ENCODE measurements around the gene CCDC157.

Gene CCDC157

DNA sequence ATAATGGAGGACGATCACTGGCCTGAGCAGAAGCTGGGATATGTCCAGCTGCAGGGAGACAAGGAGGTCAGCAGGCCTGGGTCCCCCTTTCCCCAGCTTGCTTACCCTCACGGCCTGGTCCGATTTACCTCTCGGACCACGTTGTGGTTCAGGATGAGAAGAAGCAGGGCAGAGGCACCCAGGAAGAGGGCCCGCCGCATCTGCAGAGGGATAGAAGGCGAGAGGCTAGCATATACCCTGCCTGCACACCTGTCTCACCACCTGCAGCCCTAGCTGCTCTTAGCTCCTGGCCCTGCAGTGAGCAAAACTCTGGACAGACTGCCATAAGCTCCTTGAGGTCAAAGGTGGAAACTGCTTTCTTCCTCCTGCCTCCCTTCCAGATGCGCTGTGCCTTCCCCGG, 29.1 kb downstream of the CCDC157 start:
- no peak overlapping the region for H3K4me3 ChIP-seq (ENCODE audit: low read length)

DNA sequence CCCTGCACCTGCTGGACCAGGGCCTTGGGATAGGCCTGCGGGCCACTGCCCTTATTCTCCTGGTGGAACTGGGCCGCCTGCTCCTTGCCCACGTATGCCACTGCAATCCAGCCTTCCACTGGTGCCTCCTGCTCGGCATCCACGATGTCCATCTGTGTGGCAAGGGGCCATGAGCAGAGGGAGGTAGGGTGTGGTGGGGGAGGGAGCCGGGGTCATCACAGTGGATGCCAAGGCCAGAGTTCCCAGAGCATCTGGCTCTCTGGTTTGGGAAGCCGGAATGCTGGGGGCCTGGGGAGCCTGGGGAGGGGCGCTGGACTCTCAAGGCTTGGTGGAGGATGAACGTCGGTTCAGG, 29.8 kb downstream of the CCDC157 start:
- DNase-seq (ENCODE audit: low read depth): no peak

More for the DNA sequence above, 29.1 kb downstream of the CCDC157 start:
- DNase-seq (ENCODE audit: low read depth): no peak
- TF ChIP-seq, protein P1, sequence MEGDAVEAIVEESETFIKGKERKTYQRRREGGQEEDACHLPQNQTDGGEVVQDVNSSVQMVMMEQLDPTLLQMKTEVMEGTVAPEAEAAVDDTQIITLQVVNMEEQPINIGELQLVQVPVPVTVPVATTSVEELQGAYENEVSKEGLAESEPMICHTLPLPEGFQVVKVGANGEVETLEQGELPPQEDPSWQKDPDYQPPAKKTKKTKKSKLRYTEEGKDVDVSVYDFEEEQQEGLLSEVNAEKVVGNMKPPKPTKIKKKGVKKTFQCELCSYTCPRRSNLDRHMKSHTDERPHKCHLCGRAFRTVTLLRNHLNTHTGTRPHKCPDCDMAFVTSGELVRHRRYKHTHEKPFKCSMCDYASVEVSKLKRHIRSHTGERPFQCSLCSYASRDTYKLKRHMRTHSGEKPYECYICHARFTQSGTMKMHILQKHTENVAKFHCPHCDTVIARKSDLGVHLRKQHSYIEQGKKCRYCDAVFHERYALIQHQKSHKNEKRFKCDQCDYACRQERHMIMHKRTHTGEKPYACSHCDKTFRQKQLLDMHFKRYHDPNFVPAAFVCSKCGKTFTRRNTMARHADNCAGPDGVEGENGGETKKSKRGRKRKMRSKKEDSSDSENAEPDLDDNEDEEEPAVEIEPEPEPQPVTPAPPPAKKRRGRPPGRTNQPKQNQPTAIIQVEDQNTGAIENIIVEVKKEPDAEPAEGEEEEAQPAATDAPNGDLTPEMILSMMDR (IDR thresholded peaks at IDR 0.05; ENCODE audit: insufficient read depth, low read depth, low read length, missing control alignments): no peak

DNA sequence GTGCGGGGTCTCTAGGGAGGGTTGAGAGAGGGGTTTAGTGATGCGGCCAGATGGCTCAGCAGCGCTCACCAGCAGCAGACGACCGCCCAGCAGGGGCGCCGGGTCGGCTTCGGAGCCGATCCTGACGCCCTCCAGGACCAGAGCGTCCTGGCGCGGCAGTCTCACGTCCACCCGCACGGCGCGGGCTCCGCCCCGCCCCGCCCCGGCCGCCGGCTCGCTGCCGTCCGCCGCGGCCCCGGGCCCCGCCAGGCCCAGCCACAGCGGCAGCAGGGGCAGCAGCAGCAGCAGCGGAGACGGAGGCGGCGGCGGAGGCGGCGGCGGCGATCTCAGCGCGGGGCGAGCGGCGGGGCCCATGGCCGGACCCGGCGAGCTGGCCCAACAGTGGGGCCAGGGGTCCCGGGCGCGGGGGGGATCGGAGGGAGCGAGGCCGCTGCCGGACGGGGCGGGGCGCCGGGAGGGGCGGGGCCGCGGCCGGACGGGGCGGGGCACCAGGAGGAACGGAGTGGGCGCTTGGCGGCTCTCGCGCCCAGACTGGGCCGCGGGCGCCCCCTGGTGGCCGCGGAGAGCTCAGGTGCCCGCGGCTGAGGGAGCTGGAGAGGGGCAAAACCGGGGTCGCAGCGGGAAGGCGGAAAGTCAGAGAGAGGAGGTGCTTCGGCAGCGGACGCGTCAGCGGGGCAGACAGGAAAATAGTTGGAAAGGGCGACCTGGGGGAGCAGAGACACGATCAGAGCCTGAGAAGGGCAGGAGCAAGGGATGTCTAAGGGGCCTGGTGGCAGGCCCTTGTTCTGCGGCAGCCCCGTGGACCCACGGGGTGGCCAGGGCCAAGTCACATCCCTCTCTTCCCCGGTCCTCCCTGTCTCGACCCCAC, 30.4 kb downstream of the CCDC157 start, which contains the start of gene RNF215:
RNF215 (minus strand) TSS at position 452 of the 868 bp plus-strand sequence; CDS start at position 354, 98 bp downstream.
- H3K4me3 ChIP-seq (ENCODE audit: low read length): peak within 1 kb of the TSS; percentile 57
- TF ChIP-seq, protein P1 (IDR thresholded peaks at IDR 0.05; ENCODE audit: insufficient read depth, low read depth, low read length, missing control alignments): peak; percentile 55
- DNase-seq (ENCODE audit: low read depth): peak; percentile 75

More for the DNA sequence above, 29.8 kb downstream of the CCDC157 start:
- H3K4me3 ChIP-seq (ENCODE audit: low read length): peak overlapping the region; percentile 57
- TF ChIP-seq, protein P1 (IDR thresholded peaks at IDR 0.05; ENCODE audit: insufficient read depth, low read depth, low read length, missing control alignments): no peak

DNA sequence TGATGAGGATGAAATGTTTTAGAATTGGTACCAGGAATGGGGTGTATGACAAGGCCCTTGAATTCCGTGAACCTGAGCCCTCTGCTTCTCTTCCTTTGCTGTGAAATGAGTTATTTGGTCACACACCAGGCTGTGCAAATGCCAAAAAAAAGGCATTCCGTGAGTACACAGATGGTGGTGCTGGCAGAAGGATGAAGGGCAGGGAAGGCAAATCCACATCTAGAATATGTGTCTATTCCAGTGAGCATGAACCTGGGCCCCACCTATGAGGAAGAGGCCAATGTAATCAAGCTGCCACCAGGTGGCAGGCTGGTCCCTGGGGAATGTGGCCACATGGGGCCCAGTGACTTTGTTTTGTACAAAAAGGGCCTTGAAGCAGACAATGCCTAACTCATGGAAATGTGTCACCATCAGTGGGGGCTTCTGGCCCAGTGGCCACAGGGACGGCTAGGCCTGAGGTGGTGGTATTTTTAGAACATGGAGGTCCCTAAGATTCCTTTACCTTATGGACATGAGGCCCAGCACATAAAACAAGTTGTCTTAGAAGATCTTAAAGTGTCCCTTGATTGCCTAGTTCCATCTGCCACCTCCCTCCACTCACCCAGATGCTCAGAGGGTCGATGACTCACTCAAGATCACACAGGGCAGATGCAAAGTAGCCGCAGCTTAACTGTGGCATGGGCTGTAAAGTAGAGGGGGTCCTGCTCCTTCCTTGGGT, 34.3 kb downstream of the CCDC157 start:
- TF ChIP-seq, protein P1 (IDR thresholded peaks at IDR 0.05; ENCODE audit: insufficient read depth, low read depth, low read length, missing control alignments): peak; percentile 93
- peak; percentile 82 for DNase-seq (ENCODE audit: low read depth)
- no peak overlapping the region for H3K4me3 ChIP-seq (ENCODE audit: low read length)

DNA sequence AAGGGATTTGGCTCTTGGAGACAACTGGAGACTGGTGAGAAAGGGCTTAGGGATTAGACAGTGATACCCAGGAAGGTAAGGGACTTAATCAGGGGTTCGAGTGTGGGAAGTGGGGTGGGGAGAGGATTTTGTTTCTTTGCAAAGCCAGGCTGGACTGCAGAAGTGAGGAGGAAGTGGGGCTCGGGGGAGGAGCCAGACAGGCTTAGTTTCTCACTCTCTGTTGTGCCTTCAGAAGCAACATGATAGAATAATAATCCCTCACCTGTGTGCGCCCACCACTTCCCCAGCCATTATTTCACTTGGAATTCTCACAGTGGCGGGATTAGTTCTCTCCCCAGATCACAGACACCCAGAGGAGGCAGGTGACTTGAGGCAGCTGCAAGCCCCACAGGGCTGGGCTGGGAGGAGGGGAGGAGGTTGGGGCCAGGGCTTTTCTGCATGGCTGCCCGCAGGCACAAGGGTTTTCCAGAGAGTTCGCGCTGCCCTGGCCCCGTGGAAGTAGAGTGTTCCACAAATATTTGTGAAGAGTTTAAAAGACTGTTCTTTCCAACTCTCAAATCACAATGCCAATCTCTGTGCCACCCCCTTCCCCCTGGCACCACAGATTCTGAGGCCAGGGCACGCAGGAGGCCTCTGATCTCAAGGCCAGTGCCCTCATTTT, 36.0 kb downstream of the CCDC157 start:
- TF ChIP-seq, protein P1 (IDR thresholded peaks at IDR 0.05; ENCODE audit: insufficient read depth, low read depth, low read length, missing control alignments): no peak
- no peak for DNase-seq (ENCODE audit: low read depth)
- H3K4me3 ChIP-seq (ENCODE audit: low read length): no peak overlapping the region

DNA sequence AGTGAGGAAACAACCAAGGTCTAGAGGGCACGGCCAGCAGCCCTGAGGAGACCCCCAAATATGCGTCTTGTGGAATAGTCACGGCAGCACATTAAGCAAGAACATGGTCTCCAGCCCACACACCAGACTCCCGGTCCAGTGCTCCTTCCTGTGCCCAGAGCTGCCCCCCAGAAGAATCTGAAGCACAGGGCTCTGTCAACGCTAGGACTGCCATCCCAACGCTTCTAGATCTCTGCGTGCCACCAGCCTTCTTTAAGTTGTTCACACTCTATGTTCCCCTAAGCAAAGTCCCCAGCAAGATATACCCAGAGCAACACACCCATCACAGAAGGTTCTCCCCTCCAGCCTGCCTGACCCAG, 36.5 kb downstream of the CCDC157 start:
- no peak overlapping the region for H3K4me3 ChIP-seq (ENCODE audit: low read length)
- TF ChIP-seq, protein P1 (IDR thresholded peaks at IDR 0.05; ENCODE audit: insufficient read depth, low read depth, low read length, missing control alignments): no peak
- no peak for DNase-seq (ENCODE audit: low read depth)
